H9 (cell line): ENCODE measurements around the gene SPOCK3. TPM values are rescaled to one million over a fixed set of nuclear protein-coding genes. Genes with fewer than 3 reads are reported as not detected.

Experiments
- DNase-seq: peaks from one replicate; pipeline ENCODE4 v3.0.0-alpha.2; 2017
- H2AFZ ChIP-seq: one replicate; pipeline ENCODE4 v1.6.1; 2013; ENCODE audit warnings: mild to moderate bottlenecking, low read length, control low read depth, moderate library complexity
- H2AK5ac ChIP-seq: 2 replicates; pipeline ENCODE4 v1.6.1; 2013; ENCODE audit warnings: low read length, control low read depth, mixed read lengths; ENCODE audit not compliant: insufficient read length
- H2BK120ac ChIP-seq: one replicate; pipeline ENCODE4 v1.6.1; 2013; ENCODE audit warnings: low read depth, mild to moderate bottlenecking, low read length, control low read depth, inconsistent platforms; ENCODE audit not compliant: poor library complexity, severe bottlenecking
- H2BK12ac ChIP-seq: 2 replicates; pipeline ENCODE4 v1.6.1; 2013; ENCODE audit warnings: low read length, control low read depth, mixed read lengths, low read depth; ENCODE audit not compliant: insufficient read length
- H2BK15ac ChIP-seq: 2 replicates; pipeline ENCODE4 v1.6.1; 2013; ENCODE audit warnings: low read depth, low read length, control low read depth
- H2BK20ac ChIP-seq: one replicate; pipeline ENCODE4 v1.6.1; 2013; ENCODE audit warnings: low read depth, mild to moderate bottlenecking, low read length, control low read depth, inconsistent platforms; ENCODE audit not compliant: poor library complexity, severe bottlenecking
- H2BK5ac ChIP-seq: 2 replicates; pipeline ENCODE4 v1.6.1; 2013; ENCODE audit warnings: low read length, control low read depth, mixed read lengths; ENCODE audit not compliant: insufficient read length
- H3K14ac ChIP-seq: 2 replicates; pipeline ENCODE4 v1.6.1; 2013; ENCODE audit warnings: low read length, control low read depth; ENCODE audit not compliant: insufficient read depth
- H3K18ac ChIP-seq: 2 replicates; pipeline ENCODE4 v1.6.1; 2013; ENCODE audit warnings: low read depth, mild to moderate bottlenecking, mixed read lengths, low read length, control low read depth; ENCODE audit not compliant: insufficient read length
- H3K23ac ChIP-seq: 2 replicates; pipeline ENCODE4 v1.6.1; 2013; ENCODE audit warnings: low read length, control low read depth, mixed read lengths, low read depth; ENCODE audit not compliant: insufficient read length
- H3K23me2 ChIP-seq: 2 replicates; pipeline ENCODE4 v1.6.1; 2013; ENCODE audit warnings: low read depth, mild to moderate bottlenecking, mixed read lengths, low read length, control low read depth; ENCODE audit not compliant: insufficient read length, poor library complexity, severe bottlenecking
- H3K27ac ChIP-seq: 2 replicates; pipeline ENCODE4 v1.5.1; 2013; ENCODE audit warnings: low read length, control low read depth, mixed read lengths, low read depth; ENCODE audit not compliant: insufficient read length
- H3K27me3 ChIP-seq: 2 replicates; pipeline ENCODE4 v1.6.1; 2013; ENCODE audit warnings: low read length, control low read depth, inconsistent platforms; ENCODE audit not compliant: insufficient read depth
- H3K4ac ChIP-seq: 2 replicates; pipeline ENCODE4 v1.6.1; 2013; ENCODE audit warnings: low read depth, mild to moderate bottlenecking, control low read depth, inconsistent platforms, low read length, moderate library complexity
- H3K4me1 ChIP-seq: 2 replicates; pipeline ENCODE4 v1.6.1; 2013; ENCODE audit warnings: low read length, control low read depth, inconsistent platforms; ENCODE audit not compliant: insufficient read depth
- H3K4me2 ChIP-seq: 2 replicates; pipeline ENCODE4 v1.6.1; 2013; ENCODE audit warnings: low read length, control low read depth, mixed read lengths; ENCODE audit not compliant: insufficient read length, insufficient read depth
- H3K56ac ChIP-seq: 2 replicates; pipeline ENCODE4 v1.6.1; 2013; ENCODE audit warnings: low read depth, mild to moderate bottlenecking, mixed read lengths, low read length, control low read depth; ENCODE audit not compliant: insufficient read length
- H3K79me1 ChIP-seq: 2 replicates; pipeline ENCODE4 v1.6.1; 2013; ENCODE audit warnings: low read depth, mild to moderate bottlenecking, moderate library complexity, low read length, control low read depth, inconsistent platforms; ENCODE audit not compliant: insufficient read depth, poor library complexity, severe bottlenecking
- H3K79me2 ChIP-seq: 2 replicates; pipeline ENCODE4 v1.6.1; 2013; ENCODE audit warnings: low read length, control low read depth, inconsistent platforms; ENCODE audit not compliant: insufficient read depth
- H3K9ac ChIP-seq: 2 replicates; pipeline ENCODE4 v1.6.1; 2013; ENCODE audit warnings: low read length, control low read depth, mixed read lengths; ENCODE audit not compliant: insufficient read length; ENCODE audit errors: extremely low read depth
- H3K9me3 ChIP-seq: one replicate; pipeline ENCODE4 v1.6.1; 2013; ENCODE audit warnings: low read depth, low read length, inconsistent platforms; ENCODE audit not compliant: control insufficient read depth
- H3T11ph ChIP-seq: one replicate; pipeline ENCODE4 v1.6.1; 2013; ENCODE audit warnings: mild to moderate bottlenecking, low read length, control low read depth, inconsistent platforms
- H4K20me1 ChIP-seq: one replicate; pipeline ENCODE4 v1.6.1; 2013; ENCODE audit not compliant: control insufficient read depth, insufficient read length, insufficient read depth
- H4K5ac ChIP-seq: 2 replicates; pipeline ENCODE4 v1.6.1; 2013; ENCODE audit warnings: low read depth, mild to moderate bottlenecking, mixed read lengths, low read length, control low read depth; ENCODE audit not compliant: insufficient read length
- H4K8ac ChIP-seq: replicated peaks from 2 replicates; pipeline ENCODE4 v1.6.1; 2013; ENCODE audit warnings: low read length, control low read depth, mixed read lengths, low read depth; ENCODE audit not compliant: insufficient read length
- H4K91ac ChIP-seq: 2 replicates; pipeline ENCODE4 v1.6.1; 2013; ENCODE audit warnings: low read depth, mild to moderate bottlenecking, moderate library complexity, mixed read lengths, low read length, control low read depth; ENCODE audit not compliant: insufficient read length
- H3K27ac Mint-ChIP-seq, 3 experiments: 2 replicates in 2 of 3; 3 replicates in 1 of 3; pipeline ENCODE4 v1.8.0; 2020 to 2021; ENCODE audit warnings: mixed read lengths in 3 of 3, mild to moderate bottlenecking in 1 of 3, moderate library complexity in 1 of 3
- H3K27me3 Mint-ChIP-seq: 2 replicates; pipeline ENCODE4 v1.8.0; 2021; ENCODE audit warnings: low read depth, mild to moderate bottlenecking, moderate library complexity, mixed read lengths
- H3K36me3 Mint-ChIP-seq, 3 experiments: 2 replicates in 2 of 3; 3 replicates in 1 of 3; pipeline ENCODE4 v1.8.0; 2020 to 2021; ENCODE audit warnings: low read depth in 3 of 3, mixed read lengths in 3 of 3; ENCODE audit not compliant: insufficient read depth in 1 of 3
- H3K4me1 Mint-ChIP-seq, 2 experiments: 2 replicates each; pipeline ENCODE4 v1.8.0; 2020; ENCODE audit warnings: mixed read lengths in 2 of 2
- H3K4me3 Mint-ChIP-seq, 2 experiments: 2 replicates in 1 of 2; 3 replicates in 1 of 2; pipeline ENCODE4 v1.8.0; 2020 to 2021; ENCODE audit warnings: mild to moderate bottlenecking in 2 of 2, mixed read lengths in 2 of 2, moderate library complexity in 1 of 2
- H3K9me3 Mint-ChIP-seq, 2 experiments: 2 replicates in 1 of 2; 3 replicates in 1 of 2; pipeline ENCODE4 v1.8.0; 2020; ENCODE audit warnings: mild to moderate bottlenecking in 2 of 2, mixed read lengths in 2 of 2, moderate library complexity in 1 of 2
- WGBS: extraction: QIAGEN DNeasy Blood & Tissue Kit; methylation state at CpG from one replicate; pipeline ENCODE4 v1.1.7; 2013; ENCODE audit warnings: missing lambda C conversion rate, low lambda C conversion rate, mixed read lengths; ENCODE audit not compliant: insufficient read length; ENCODE audit errors: extremely low coverage; 5-methylcytosine and 5-hydroxymethylcytosine counted together
- total RNA-seq: library from RNA; stranded (reverse); gene quantifications from 2 replicates; pipeline ENCODE4 v1.2.1, GENCODE V29; 2021
- TF ChIP-seq, protein P1 (sequence below): fragments of 200-600 bp; sonication (generic); conservative IDR thresholded peaks from 3 replicates; pipeline ENCODE4 v1.8.0; 2021; ENCODE audit warnings: antibody characterized with exemption, mild to moderate bottlenecking

The SPOCK3 gene
- total RNA-seq, 1 experiment from 2014 or later, result 0.28 TPM

DNA sequence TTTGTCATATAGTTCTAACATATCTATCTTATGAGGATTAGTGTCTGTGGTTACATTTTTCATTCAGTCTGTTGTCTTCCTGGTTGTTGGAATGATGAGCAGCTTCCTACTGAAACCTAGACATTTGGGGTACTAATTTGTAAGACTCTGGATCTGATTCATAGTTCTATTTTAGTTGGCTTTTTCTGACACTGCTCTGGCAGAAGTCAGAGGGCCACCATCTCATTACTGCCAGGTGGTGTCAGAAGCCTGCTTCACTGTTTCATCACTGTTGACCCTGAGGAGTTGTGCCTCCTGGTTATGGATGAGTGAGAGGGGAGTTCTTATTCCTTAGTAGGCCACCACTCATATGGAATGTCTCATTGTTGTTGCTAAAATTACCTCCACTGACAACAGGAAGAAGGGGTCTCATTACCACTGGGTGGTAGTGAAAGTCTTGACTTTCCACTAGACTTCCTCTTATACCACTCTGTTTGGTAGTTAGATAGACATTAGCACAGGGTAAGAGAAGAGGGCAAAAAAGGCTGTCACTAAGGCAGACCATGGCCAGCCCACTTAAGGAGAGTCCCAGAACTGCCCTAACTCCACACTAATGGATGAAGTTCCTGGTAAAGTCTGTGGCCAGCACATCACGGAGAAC is 395.2 kb downstream of the SPOCK3 start:
- H3K27me3 Mint-ChIP-seq, result no peaks in the 10 kb centered on the region
- Histone ChIP-seq H3K18ac (no peak overlapping the region), H2AK5ac (no peak overlapping the region), H2AFZ (no peak overlapping the region), H3K56ac (no peak overlapping the region), H4K8ac (no peak overlapping the region), H3K4ac (no peak overlapping the region), H3K4me1 (no peaks in the 10 kb centered on the region), H2BK5ac (no peak overlapping the region), H4K91ac (no peak overlapping the region), H3K79me1 (no peaks in the 10 kb centered on the region), H2BK120ac (no peak overlapping the region), H3K79me2 (no peaks in the 10 kb centered on the region), H3K27ac (no peak overlapping the region), H3K9ac (no peak overlapping the region), H3K23ac (no peak overlapping the region), H3K27me3 (no peaks in the 10 kb centered on the region), H2BK20ac (no peak overlapping the region), H3K9me3 (peaks cover 6% of the 10 kb centered on the region), H3K23me2 (no peaks in the 10 kb centered on the region), H4K5ac (no peak overlapping the region), H4K20me1 (no peaks in the 10 kb centered on the region), H3T11ph (no peak overlapping the region), H2BK15ac (no peak overlapping the region), H3K4me2 (no peak overlapping the region), H2BK12ac (no peak overlapping the region), H3K14ac (no peak overlapping the region)
- peaks cover 3 to 16% (median 6%) of the 10 kb centered on the region in 3 experiments; a peak in 4 of 7 replicates for H3K36me3 Mint-ChIP-seq
- H3K4me3 Mint-ChIP-seq, result no peak overlapping the region
- H3K27ac Mint-ChIP-seq, result peak overlapping the region in 2 of 3 experiments; percentile 9 to 90; a peak in 3 of 7 replicates
- TF ChIP-seq, protein P1, sequence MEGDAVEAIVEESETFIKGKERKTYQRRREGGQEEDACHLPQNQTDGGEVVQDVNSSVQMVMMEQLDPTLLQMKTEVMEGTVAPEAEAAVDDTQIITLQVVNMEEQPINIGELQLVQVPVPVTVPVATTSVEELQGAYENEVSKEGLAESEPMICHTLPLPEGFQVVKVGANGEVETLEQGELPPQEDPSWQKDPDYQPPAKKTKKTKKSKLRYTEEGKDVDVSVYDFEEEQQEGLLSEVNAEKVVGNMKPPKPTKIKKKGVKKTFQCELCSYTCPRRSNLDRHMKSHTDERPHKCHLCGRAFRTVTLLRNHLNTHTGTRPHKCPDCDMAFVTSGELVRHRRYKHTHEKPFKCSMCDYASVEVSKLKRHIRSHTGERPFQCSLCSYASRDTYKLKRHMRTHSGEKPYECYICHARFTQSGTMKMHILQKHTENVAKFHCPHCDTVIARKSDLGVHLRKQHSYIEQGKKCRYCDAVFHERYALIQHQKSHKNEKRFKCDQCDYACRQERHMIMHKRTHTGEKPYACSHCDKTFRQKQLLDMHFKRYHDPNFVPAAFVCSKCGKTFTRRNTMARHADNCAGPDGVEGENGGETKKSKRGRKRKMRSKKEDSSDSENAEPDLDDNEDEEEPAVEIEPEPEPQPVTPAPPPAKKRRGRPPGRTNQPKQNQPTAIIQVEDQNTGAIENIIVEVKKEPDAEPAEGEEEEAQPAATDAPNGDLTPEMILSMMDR, result no peak
- H3K9me3 Mint-ChIP-seq, result peaks cover 0 to 13% of the 10 kb centered on the region in 2 experiments; a peak in 3 of 5 replicates
- no peak for DNase-seq
- WGBS, result no CpG with 5 or more reads among the region's 1 CpG
- H3K4me1 Mint-ChIP-seq, result no peaks in the 10 kb centered on the region
